Measurements from ENCODE around the gene BABAM2. TPM values are rescaled to one million over a fixed set of nuclear protein-coding genes. Genes with fewer than 3 reads are reported as not detected.

The BABAM2 gene
- total and polyA plus RNA-seq, 4 donors = 9.9 to 17.0 (median 13.9) TPM

DNA sequence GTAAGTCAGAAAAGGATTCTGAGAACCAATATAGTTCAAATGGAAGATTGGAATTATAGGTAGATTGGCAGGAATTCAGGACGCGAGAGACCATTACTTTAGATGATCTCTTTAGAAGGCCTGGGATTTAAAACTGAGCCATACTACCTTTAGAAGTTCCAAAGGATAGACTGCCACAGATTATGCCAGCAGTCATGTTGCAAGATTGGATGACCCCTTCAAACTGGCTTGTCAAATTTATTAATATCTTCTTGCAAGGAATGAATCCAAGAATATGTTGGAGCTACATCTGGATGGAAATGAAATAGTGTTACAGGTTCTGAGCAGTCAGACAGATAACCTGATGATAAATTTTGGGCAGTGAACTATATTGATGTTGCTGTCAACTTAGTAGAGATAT, 22.0 kb downstream of the BABAM2 start:
- H3K36me3 ChIP-seq (ENCODE audit: control insufficient read depth in 4 of 4, insufficient read depth in 3 of 4, low read depth in 1 of 4, low read length in 3 of 4) = no peaks in the 10 kb centered on the region
- TF ChIP-seq, protein P1, sequence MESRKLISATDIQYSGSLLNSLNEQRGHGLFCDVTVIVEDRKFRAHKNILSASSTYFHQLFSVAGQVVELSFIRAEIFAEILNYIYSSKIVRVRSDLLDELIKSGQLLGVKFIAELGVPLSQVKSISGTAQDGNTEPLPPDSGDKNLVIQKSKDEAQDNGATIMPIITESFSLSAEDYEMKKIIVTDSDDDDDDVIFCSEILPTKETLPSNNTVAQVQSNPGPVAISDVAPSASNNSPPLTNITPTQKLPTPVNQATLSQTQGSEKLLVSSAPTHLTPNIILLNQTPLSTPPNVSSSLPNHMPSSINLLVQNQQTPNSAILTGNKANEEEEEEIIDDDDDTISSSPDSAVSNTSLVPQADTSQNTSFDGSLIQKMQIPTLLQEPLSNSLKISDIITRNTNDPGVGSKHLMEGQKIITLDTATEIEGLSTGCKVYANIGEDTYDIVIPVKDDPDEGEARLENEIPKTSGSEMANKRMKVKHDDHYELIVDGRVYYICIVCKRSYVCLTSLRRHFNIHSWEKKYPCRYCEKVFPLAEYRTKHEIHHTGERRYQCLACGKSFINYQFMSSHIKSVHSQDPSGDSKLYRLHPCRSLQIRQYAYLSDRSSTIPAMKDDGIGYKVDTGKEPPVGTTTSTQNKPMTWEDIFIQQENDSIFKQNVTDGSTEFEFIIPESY (IDR thresholded peaks at IDR 0.05) = no peak
- TF ChIP-seq FOXA2 (IDR thresholded peaks at IDR 0.05) = no peak
- no peak for TF ChIP-seq ATF3 (IDR thresholded peaks at IDR 0.05)
- no peak for TF ChIP-seq HNF4G (IDR thresholded peaks at IDR 0.05)
- TF ChIP-seq YY1 (IDR thresholded peaks at IDR 0.05) = no peak
- no peak for TF ChIP-seq NR2F2 (IDR thresholded peaks at IDR 0.05)
- no peak for TF ChIP-seq REST (IDR thresholded peaks at IDR 0.05)
- no peak for TF ChIP-seq GABPA (IDR thresholded peaks at IDR 0.05 in 1 of 2, conservative IDR thresholded peaks at IDR 0.05 in 1 of 2)
- TF ChIP-seq, protein P2, sequence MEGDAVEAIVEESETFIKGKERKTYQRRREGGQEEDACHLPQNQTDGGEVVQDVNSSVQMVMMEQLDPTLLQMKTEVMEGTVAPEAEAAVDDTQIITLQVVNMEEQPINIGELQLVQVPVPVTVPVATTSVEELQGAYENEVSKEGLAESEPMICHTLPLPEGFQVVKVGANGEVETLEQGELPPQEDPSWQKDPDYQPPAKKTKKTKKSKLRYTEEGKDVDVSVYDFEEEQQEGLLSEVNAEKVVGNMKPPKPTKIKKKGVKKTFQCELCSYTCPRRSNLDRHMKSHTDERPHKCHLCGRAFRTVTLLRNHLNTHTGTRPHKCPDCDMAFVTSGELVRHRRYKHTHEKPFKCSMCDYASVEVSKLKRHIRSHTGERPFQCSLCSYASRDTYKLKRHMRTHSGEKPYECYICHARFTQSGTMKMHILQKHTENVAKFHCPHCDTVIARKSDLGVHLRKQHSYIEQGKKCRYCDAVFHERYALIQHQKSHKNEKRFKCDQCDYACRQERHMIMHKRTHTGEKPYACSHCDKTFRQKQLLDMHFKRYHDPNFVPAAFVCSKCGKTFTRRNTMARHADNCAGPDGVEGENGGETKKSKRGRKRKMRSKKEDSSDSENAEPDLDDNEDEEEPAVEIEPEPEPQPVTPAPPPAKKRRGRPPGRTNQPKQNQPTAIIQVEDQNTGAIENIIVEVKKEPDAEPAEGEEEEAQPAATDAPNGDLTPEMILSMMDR (IDR thresholded peaks at IDR 0.05; ENCODE audit: low read depth, low read length, missing input control) = no peak
- no peak for TF ChIP-seq RAD21 (IDR thresholded peaks at IDR 0.05)
- TF ChIP-seq HNF4A (conservative IDR thresholded peaks at IDR 0.05) = no peak
- TF ChIP-seq TAF1 (conservative IDR thresholded peaks at IDR 0.05) = no peak
- no peak for TF ChIP-seq FOXA1 (IDR thresholded peaks at IDR 0.05)
- no peak for TF ChIP-seq SP1 (IDR thresholded peaks at IDR 0.05)
- TF ChIP-seq EGR1 (IDR thresholded peaks at IDR 0.05; ENCODE audit: low read depth in 2 of 2) = no peak
- TF ChIP-seq RXRA (IDR thresholded peaks at IDR 0.05) = no peak
- no peak for TF ChIP-seq JUND (IDR thresholded peaks at IDR 0.05)
- WGBS = 99% methylated on average over 2 of the region's 2 CpGs
- H3K4me3 ChIP-seq (ENCODE audit: low read depth in 1 of 3, low read length in 3 of 3) = no peak overlapping the region
- peaks cover 5 to 11% (median 6%) of the 10 kb centered on the region in 4 donors for H3K4me1 ChIP-seq (ENCODE audit: control insufficient read depth in 4 of 4, insufficient read depth in 4 of 4, low read length in 3 of 4)
- DNase-seq (ENCODE audit: low spot score) = no peak
- H3K27me3 ChIP-seq (ENCODE audit: control insufficient read depth in 4 of 4, insufficient read depth in 4 of 4, low read length in 3 of 4) = no peaks in the 10 kb centered on the region
- H3K9ac ChIP-seq (ENCODE audit: low read depth in 1 of 2, low read length in 2 of 2) = no peak overlapping the region
- no peak overlapping the region for H3K27ac ChIP-seq (ENCODE audit: low read depth in 1 of 2, low read length in 2 of 2)
- no peaks in the 10 kb centered on the region for H3K9me3 ChIP-seq (ENCODE audit: control insufficient read depth in 4 of 4, low read length in 3 of 4)

Data from liver (tissue), 9 donors.